ENCODE results near the gene CD7.

CD7 gene

DNA sequence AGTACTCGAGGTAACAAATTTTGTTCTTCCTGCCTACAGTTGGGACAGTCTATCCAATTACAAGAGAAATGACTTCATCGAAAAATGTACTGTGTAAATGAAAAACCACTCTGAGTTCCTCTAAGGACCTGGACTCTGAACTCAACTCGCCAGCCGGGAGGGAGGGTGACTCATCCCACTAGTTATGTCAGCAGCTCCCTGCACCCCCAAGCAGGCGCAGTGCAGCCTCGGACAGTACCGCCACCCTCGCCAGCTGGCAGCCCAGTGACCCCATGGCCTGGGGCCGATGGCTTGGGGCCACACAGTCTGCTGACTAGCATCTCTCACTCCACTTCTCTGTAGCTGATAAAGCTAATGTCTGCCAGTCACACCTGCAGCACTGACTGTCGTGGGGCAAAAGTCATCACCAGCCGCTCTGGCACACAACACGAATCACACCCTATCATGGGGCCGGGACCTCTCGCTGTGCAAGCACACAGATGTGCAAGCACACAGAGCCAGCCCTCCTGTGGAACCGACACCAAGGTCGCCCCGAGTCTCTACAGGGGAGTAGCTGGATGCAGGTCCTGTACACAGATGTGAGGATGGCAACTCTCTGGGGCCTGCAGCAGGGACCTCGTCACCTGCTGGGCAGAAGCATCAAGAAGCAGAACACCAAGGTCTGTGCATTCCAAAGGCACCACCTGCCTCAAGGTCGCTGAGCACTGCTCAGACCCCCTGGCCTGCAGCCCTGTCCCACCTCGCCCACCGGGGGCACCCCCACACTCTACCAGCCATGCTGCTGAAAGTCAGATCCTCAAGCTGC, 49.6 kb downstream of the CD7 start:
- Histone ChIP-seq H4K20me1 (ENCODE audit: insufficient read depth) (peaks cover 51% of the 10 kb centered on the region), H3K27me3 (ENCODE audit: insufficient read depth, low read depth) (no peaks in the 10 kb centered on the region), H3K9ac (no peak overlapping the region), H3K4me3 (IDR thresholded peaks at IDR 0.05; ENCODE audit: insufficient read depth, low read depth, low read length) (no peak overlapping the region), H3K4me2 (no peak overlapping the region), H3K4me1 (ENCODE audit: low read depth, poor library complexity, severe bottlenecking) (peaks cover 44% of the 10 kb centered on the region), H3K79me2 (ENCODE audit: insufficient read depth, low read depth) (peaks cover 79% of the 10 kb centered on the region), H2AFZ (ENCODE audit: low read depth) (no peak overlapping the region), H3K27ac (no peak overlapping the region), H3K36me3 (ENCODE audit: insufficient read depth) (peaks cover 23% of the 10 kb centered on the region; the same call in 1 of the 2 replicates)
- TF ChIP-seq, protein P1, sequence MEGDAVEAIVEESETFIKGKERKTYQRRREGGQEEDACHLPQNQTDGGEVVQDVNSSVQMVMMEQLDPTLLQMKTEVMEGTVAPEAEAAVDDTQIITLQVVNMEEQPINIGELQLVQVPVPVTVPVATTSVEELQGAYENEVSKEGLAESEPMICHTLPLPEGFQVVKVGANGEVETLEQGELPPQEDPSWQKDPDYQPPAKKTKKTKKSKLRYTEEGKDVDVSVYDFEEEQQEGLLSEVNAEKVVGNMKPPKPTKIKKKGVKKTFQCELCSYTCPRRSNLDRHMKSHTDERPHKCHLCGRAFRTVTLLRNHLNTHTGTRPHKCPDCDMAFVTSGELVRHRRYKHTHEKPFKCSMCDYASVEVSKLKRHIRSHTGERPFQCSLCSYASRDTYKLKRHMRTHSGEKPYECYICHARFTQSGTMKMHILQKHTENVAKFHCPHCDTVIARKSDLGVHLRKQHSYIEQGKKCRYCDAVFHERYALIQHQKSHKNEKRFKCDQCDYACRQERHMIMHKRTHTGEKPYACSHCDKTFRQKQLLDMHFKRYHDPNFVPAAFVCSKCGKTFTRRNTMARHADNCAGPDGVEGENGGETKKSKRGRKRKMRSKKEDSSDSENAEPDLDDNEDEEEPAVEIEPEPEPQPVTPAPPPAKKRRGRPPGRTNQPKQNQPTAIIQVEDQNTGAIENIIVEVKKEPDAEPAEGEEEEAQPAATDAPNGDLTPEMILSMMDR (conservative IDR thresholded peaks at IDR 0.05; ENCODE audit: low read depth, low read length): no peak

DNA sequence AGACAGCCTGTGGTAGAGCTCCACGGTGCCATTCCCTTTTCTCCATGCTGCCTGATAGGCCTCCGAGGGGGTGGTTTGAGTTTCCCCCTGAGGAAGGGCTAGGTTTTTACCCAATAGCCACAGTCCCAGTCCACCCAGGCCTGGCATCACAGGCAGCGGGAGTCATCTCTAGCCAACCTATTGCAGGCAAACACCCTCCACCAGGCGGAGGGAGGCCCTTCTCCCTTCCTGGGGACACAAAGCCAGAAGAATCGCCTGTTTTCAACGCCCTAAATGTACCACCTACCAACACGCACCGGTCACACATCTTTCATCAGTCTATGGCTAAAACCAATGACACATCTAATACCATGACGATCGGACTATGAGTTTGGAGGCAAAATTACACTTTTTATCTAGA, 51.3 kb downstream of the CD7 start:
- H3K79me2 ChIP-seq (ENCODE audit: insufficient read depth, low read depth): peaks cover 64% of the 10 kb centered on the region
- H3K36me3 ChIP-seq (ENCODE audit: insufficient read depth): peaks cover 23% of the 10 kb centered on the region; the same call in 1 of the 2 replicates
- peaks cover 37% of the 10 kb centered on the region for H4K20me1 ChIP-seq (ENCODE audit: insufficient read depth)
- TF ChIP-seq, protein P1 (conservative IDR thresholded peaks at IDR 0.05; ENCODE audit: low read depth, low read length): no peak
- no peak overlapping the region for H3K4me3 ChIP-seq (IDR thresholded peaks at IDR 0.05; ENCODE audit: insufficient read depth, low read depth, low read length)
- H3K27ac ChIP-seq: no peak overlapping the region
- no peak overlapping the region for H3K9ac ChIP-seq
- no peaks in the 10 kb centered on the region for H3K27me3 ChIP-seq (ENCODE audit: insufficient read depth, low read depth)
- H3K4me1 ChIP-seq (ENCODE audit: low read depth, poor library complexity, severe bottlenecking): peaks cover 30% of the 10 kb centered on the region
- H2AFZ ChIP-seq (ENCODE audit: low read depth): no peak overlapping the region
- H3K4me2 ChIP-seq: no peak overlapping the region
